NCI-H460 (cell line): ENCODE measurements around the gene PROC. TPM values are rescaled to one million over a fixed set of nuclear protein-coding genes. Genes with fewer than 3 reads are reported as not detected.
"Not testable (repeated sequence)": the region's sequence is repeated elsewhere in the genome, so short reads cannot be mapped to it uniquely, and the experiment has no call there.

Experiments
- DNase-seq: peaks from one replicate; pipeline ENCODE4 v3.0.0-alpha.2; 2016; ENCODE audit warnings: low read depth; ENCODE audit errors: extremely low read depth
- total RNA-seq: library from RNA; depleted of rRNA; stranded (reverse); fragments of >200 nt; shearing (Covaris generic); gene quantifications from 2 replicates; pipeline ENCODE4 v1.2.3, GENCODE V29; 2014

The PROC gene
- total RNA-seq, 1 experiment from 2014 or later: 0.15 TPM

GRCh38 chr2:127392828-127393578 lies 25.2 kb upstream of the PROC start:
- DNase-seq: no peak

GRCh38 chr2:127394492-127394891 lies 23.7 kb upstream of the PROC start:
- no peak for DNase-seq

- DNase-seq: no peak
Measured at GRCh38 chr2:127397568-127398238, 20.5 kb upstream of the PROC start.

GRCh38 chr2:127398239-127398590 lies 20.0 kb upstream of the PROC start:
- peak; percentile 73 for DNase-seq

GRCh38 chr2:127400533-127400896 lies 17.7 kb upstream of the PROC start:
- DNase-seq: no peak

GRCh38 chr2:127400897-127401756 lies 17.1 kb upstream of the PROC start:
- DNase-seq: no peak

- DNase-seq: no peak
Measured at GRCh38 chr2:127401757-127402695, 16.2 kb upstream of the PROC start.

GRCh38 chr2:127403460-127403859 lies 14.8 kb upstream of the PROC start:
- no peak for DNase-seq

GRCh38 chr2:127404466-127405254 lies 13.6 kb upstream of the PROC start:
- no peak for DNase-seq

GRCh38 chr2:127405255-127405610 lies 13.0 kb upstream of the PROC start:
- DNase-seq: no peak

- DNase-seq: no peak
Measured at GRCh38 chr2:127406454-127406853, 11.8 kb upstream of the PROC start.

- no peak for DNase-seq
Measured at GRCh38 chr2:127407091-127407490, 11.1 kb upstream of the PROC start.

GRCh38 chr2:127407661-127408003 lies 10.6 kb upstream of the PROC start:
- no peak for DNase-seq

- peak; percentile 87 for DNase-seq
Measured at GRCh38 chr2:127408004-127408806, 10.0 kb upstream of the PROC start.

- DNase-seq: no peak
Measured at GRCh38 chr2:127408807-127409099, 9.5 kb upstream of the PROC start.

GRCh38 chr2:127409716-127410115 lies 8.5 kb upstream of the PROC start:
- DNase-seq: not testable (repeated sequence)

GRCh38 chr2:127410871-127411652 lies 7.2 kb upstream of the PROC start:
- DNase-seq: peak; percentile 58

- DNase-seq: peak; percentile 58
Measured at GRCh38 chr2:127411653-127412369, 6.4 kb upstream of the PROC start.
